Measurements from ENCODE around the gene ELMO1.

ELMO1 gene

DNA sequence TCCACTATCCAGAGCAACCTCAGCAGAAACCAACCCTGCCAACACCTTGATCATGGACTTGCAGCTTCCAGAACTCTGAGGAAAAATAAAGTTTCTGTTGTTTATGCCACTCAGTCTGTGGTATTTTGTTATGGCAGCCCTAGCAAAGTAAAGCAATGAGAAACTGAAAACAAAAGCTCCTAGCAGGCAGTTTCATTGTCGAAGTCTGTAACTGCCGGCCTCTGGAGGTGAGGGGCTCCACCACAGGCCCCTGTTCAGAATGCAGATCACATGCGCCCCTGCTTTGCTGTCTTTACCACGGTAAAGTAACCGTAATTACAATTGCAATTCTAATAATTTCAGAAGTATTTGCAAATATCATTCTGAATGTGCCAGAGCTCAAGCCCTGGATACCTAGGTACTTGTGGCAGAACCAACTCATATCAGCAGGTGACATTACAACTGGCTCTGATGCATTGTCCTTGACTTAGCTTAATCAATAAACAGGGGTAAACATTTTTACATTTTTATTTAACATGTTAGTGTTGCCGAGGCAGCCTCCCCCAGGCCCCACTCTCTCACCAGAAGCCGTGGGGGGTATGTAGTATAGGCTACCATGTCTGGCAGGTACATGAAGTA is 193.2 kb downstream of the ELMO1 start:
- no peak for DNase-seq

- peak; percentile 38 for DNase-seq
Observed at GRCh38 chr7:37251222-37251621, 197.4 kb downstream of the ELMO1 start.

DNA sequence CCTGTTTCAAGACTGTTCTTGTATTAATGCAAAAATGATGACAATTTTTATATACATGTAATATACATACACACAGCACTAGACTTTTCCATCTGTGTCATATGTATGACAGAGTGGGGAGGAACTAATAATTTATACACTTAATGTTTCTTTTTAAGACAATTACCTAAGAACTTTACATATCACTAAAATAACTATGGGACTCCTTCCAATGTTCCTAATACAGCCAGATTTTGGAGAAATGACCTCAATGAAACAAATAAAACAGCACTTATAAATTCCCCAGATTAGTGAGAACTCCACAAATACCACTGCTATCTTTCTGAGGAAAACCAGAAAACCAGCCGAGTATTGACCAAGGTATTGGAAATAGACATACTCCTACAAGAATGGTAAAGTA is 199.4 kb downstream of the ELMO1 start:
- DNase-seq, result no peak

DNA sequence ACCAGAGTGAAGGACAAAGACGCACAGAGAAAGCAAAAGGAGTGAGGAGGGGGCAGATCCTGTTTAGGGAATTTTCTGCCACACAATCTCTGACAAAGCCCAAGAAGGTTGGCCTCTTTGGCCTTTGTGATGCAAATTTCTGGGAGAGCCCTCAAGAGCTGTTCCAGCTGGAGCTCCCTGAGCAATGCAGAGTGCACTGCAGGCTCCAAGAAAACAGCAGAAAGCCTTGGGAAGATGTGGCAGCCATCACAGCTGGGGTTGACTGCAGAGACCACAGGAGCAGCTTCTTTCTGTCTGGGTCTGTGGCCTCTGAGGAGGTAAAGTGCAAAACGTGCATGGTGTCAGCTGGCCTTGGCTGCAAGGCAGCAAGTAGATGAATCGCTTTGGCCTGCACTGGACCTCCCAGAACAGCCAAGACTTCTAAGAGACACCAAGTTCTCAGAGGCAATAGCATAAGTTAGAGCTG is 200.2 kb downstream of the ELMO1 start:
- DNase-seq, result no peak

DNA sequence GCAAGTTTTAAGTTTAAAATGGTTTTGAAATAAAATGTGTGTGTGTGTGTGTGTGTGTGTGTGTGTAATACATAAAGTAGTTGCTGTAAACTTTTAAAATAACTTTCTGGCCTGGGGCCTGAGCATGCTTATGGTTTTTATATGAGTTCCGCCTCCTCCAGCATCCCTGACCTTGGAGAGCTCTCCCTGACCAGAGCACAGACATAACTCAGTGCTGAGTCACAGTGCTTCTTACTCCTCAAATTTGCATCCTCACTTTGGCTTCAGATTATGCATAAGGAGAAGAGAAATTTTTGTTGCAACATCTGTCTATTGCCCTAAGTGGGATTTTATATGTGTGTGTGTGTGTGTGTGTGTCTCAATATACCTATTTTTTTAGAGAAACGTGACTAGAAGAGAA is 200.8 kb downstream of the ELMO1 start:
- DNase-seq, result peak; percentile 12

DNA sequence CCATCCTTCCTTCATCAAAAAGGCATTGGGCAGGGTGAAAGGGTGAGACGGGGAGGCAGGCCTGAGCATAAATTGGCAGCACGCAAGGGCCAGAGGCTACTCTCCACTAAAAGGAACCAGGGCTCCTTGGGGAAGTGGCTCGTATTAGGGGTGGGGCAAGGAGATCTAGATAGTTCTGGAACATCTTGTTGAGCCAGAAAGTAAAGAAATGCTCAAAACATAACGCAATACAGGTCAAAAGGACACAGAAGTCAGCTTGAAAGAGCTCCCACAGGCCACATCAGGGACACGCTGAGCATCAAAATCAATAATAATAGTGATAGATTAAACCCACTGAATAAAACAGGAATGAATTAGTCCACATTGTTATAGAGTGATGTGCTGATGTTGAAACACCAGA is 203.1 kb downstream of the ELMO1 start:
- no peak for DNase-seq

DNA sequence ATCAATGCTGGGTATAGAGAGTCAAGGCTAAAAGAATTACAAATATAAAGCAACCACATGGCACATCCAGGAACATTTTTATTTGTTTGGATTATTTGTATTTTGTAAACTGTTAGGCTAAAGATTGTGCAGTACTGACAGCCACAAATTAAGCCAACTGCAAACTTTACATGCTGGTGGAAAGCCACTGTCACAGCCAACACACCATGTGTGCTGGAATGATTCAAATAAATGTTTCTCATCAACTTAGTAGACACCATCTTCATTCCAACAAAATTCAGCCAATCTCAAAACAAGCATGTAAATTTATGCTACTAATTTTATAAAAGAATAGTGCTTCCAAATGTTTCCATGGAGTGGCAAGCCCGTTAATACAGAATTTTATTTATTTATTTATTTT is 211.8 kb downstream of the ELMO1 start:
- no peak for DNase-seq

DNA sequence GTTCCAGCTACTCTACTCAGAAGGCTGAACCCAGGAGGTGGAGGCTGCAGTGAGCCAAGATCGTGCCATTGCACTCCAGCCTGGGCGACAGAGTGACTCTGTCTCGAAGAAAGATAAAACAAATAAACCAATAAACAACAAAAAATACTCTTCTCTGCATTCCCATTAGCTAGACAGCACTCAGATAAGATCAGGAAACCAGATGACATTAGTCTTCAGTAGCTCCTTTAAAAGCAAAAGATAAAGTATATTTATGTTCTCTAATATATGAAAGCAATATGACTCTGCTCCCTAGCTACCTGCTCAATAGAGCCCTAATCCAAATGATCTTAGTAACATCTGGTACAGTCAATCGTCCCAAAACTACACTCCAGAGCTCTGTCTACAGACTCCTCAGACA is 212.9 kb downstream of the ELMO1 start:
- DNase-seq, result no peak

GRCh38 chr7:37234928-37235327 is 213.7 kb downstream of the ELMO1 start:
- DNase-seq, result peak; percentile 63

GRCh38 chr7:37234334-37234733 is 214.3 kb downstream of the ELMO1 start:
- no peak for DNase-seq

GRCh38 chr7:37231613-37232012 is 217.1 kb downstream of the ELMO1 start:
- no peak for DNase-seq

GRCh38 chr7:37230221-37230620 is 218.4 kb downstream of the ELMO1 start:
- no peak for DNase-seq

- peak; percentile 16 for DNase-seq
Observed at GRCh38 chr7:37229381-37229780, 219.3 kb downstream of the ELMO1 start.

DNA sequence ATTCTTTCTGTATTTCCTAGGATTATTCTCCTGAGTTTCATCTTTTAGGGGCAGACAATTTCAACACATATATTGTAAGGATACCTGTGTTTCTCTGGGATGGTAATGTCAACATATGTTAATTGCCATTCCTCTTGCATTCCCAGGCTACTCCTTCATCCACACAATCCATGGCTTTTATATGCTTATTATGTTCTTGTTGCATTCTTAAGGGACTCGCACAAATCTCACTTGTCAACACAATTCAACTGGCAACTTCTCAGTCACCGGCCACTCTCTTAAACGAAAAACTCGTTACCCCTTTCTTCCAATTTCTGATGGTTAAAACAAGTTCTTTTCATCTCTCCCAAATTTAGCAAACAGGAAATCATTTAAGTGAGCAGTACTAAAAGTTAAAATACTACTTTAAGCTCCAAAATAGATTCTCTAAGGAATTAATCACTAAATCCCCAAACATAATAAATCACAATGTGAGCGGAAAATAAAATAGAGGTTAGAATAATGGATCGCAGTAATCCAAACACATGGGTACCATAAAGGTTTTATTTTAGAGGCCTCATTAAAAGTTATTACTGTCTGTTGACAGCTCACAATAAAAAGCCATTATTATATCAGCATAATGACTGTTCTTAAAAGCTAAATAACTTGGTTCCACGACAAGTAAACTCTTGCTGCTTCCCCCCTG is 223.2 kb downstream of the ELMO1 start:
- no peak for DNase-seq

- no peak for DNase-seq
Observed at GRCh38 chr7:37224746-37225145, 223.9 kb downstream of the ELMO1 start.

DNA sequence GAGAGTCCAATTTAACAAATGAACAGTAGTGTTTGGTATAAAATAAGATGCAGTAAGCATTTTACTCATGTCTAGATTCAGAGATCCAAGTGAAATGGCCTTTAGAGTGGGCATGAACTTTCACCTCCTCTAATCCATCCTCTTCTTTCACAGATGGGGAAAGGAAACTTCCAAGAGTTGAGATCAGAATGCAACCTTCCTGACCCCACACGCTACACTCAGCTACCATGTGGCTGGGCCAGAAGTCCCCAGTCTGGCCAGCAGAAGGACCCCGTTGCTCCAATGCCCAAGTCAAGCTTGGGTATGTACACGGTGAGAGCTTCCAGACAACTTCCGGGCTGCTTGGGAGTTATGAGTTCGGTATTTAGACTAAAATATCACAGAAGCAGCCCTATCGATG is 228.0 kb downstream of the ELMO1 start:
- no peak for DNase-seq

GRCh38 chr7:37218956-37219355 is 229.7 kb downstream of the ELMO1 start:
- no peak for DNase-seq

GRCh38 chr7:37216923-37217322 is 231.7 kb downstream of the ELMO1 start:
- DNase-seq, result no peak

GRCh38 chr7:37216156-37216852 is 232.4 kb downstream of the ELMO1 start:
- DNase-seq, result peak; percentile 26

DNA sequence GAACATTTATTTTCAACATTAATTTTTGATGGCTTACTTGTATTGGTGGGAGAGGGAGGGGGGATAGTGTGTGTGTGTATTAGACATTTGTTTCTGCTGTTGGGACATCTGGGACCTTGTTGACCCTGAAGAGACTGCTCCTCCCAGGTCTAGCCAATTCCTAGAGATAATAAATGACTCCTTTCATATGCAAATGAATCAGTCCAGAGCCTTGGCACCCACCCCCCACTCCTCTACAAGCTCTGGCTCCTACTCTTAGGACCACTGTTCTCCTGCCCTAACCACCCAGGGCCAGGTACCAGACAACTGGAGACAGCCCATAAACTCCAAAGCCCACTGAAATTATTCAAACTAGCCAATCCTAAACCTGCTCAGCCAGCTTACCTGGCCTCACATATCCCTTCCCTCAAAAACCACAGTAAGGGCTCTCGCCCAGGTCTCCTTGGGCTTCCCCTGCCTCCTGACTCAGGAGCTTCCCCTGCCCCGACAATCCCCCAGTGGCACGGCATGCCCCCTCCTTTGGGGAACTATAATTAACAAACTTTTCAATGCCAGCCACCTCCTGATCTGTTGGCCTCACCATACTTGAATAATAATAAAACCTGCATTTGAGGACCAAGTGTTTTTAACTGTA is 233.3 kb downstream of the ELMO1 start:
- DNase-seq, result no peak

- no peak for DNase-seq
Observed at GRCh38 chr7:37212556-37212955, 236.1 kb downstream of the ELMO1 start.

- DNase-seq, result no peak
Observed at GRCh38 chr7:37212051-37212450, 236.6 kb downstream of the ELMO1 start.

GRCh38 chr7:37211097-37211880 is 237.4 kb downstream of the ELMO1 start:
- no peak for DNase-seq
